Measurements from ENCODE around the gene CD33.
"Not testable (repeated sequence)": the region's sequence is repeated elsewhere in the genome, so short reads cannot be mapped to it uniquely, and the experiment has no call there.

The CD33 gene

GRCh38 chr19:51210874-51211361, 14.0 kb upstream of the CD33 start:
- not testable (repeated sequence) for DNase-seq

GRCh38 chr19:51211833-51212232, 13.0 kb upstream of the CD33 start:
- no peak for DNase-seq

GRCh38 chr19:51219307-51219706, 5.6 kb upstream of the CD33 start:
- DNase-seq, result no peak

GRCh38 chr19:51219971-51220370, 4.9 kb upstream of the CD33 start:
- DNase-seq, result no peak

GRCh38 chr19:51220996-51221395, 3.9 kb upstream of the CD33 start:
- DNase-seq, result no peak

DNA sequence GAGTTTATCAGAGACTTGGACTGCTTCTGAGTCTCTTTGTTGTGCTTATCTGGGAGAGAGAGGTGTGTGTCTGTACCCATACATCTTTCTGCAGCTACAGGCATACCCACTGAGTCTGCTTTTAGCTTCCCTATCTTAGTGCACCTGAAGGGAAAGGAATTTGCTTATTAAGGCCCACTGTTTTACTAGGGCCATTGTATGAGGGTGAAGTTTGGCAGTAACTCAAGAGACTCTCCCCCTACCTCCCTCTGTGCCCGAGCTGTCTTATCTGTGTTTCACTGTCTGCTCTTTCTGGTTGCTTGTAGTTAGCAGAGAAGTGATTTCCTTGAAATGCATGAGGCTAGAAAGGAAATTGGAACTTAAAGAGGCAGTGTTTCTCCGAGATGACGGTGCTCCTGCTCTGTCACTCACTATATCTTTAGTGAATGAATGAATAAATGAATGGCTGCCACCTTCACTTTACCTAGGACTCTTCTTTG, 678 bp upstream of the CD33 start:
- no peak for DNase-seq

DNA sequence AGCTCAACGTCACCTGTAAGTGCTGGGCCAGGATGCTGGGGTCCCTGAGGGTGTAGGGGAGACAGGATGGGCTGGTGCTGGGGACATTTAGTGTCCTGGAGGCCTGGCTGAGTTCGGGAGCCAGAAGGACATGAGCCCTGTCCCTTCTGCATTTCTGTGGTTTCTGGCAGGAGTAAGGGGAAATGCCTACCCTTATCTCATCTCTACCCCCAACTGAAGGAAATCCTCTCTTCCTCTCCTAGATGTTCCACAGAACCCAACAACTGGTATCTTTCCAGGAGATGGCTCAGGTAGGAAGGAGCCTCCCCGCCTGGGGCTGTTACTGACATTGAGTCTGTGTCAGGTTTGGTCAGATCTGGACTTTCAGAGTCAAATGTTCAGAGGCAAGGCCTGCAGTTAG, 1.2 kb downstream of the CD33 start:
- DNase-seq, result no peak

DNA sequence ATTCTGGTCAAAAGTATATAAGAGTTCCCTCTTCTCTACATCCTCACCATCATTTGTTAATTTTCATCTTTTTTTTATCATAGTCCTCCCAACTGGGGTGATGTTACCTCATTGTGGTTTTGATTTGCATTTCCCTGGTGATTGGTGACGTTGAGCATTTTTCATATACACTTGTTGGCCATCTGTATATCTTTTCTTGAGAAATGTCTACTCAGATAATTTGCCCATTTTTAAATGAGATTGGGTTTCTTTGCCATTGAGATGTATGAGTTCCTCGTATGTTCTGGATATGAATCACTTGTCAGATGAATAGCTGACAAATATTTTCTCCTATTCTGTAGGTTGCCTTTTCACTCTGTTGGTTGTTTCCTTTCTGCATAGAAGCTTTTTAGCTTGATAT, 2.4 kb downstream of the CD33 start:
- DNase-seq, result no peak

DNA sequence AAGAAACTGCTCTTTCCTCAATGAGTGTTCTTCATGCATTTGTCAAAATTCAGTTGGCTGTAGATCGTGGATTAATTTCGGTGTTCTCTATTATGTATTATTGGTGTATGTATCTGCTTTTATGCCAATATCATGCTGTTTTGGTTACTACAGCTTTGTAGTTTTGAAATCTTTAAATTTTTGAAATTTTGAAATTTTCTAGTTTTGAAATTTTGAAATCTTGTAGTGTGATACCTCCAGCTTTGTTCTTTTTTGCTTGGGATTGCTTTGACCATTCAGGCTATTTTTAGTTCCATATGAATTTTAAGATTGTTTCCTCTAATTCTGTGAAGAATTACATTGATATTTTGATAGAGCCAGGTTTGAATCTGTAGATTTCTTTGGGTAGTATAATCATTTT, 3.1 kb downstream of the CD33 start:
- DNase-seq, result no peak

DNA sequence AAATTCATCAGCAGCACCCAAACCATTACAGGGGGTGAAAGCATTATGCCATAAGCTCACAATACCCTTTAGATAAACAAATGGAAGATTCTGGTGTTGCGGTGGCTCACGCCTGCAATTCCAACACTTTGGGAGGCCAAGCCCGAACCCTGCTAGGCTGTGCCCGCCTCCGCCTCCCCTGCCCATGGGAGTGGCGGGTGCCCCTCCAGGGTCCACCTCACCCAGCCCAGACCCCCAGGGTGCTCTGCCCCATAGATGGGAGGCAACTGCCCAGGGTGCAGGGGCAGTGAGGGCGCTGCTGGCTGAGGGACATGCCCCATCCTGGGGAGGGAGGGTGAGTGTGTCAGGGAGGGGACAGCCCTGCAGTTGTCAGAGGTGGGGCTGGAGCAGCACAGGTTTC, 16.0 kb downstream of the CD33 start:
- DNase-seq, result no peak

DNA sequence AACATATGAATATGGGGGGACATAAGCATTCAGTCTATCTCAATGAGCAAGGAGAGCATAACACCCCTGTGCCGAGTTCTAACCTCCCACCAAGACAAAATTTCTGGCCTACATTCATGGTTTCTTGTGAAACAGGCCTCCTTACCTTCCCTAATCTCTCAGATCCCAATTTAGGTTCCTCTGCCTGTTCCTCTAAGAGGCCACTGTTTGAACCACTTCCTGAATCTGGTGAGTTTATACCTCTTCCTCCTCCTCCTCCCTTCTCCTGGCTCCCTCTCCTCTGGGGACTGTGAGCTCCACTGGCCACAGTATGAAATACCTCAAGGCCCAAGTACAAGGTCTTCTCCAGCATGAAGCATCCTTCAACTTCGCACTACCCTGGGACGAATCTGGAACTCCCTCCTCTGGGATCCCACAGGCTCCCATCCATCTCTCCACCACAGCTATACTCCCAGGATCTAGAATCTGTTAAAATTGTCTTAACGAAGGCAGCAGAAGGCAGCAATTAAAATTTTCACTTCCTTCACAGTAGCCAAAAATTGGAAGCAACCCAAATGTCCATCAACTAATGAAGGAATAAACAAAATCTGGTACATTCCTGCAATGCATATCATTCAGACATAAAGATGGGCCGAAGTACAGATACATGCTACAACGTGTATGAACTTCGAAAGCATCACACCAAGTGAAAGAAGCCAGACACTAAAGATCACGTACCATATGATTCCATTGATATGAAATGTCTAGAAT, 18.2 kb downstream of the CD33 start:
- DNase-seq, result no peak

DNA sequence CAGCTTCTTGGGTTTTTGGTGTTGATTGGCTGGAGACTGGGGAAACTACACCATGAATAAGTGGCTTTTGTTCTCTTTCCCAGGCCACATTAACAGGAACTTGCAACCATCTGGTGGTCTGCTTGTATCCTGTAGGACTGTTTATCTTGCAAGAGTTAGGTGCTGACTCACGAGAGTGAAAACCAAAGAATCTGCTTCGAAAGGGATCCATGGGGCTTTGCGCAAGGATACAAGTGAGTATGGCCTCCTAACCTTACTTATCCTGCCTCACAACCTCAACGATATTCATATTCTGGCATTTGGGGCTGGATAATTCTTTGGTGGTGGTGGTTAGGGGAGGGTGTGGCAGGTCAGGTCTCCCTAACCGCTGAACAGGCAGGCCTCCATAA, 21.3 kb downstream of the CD33 start:
- no peak for DNase-seq

GRCh38 chr19:51247972-51248590, 23.2 kb downstream of the CD33 start:
- no peak for DNase-seq

GRCh38 chr19:51250786-51251467, 26.0 kb downstream of the CD33 start, which contains the start of gene SIGLECL1:
Gene SIGLECL1, plus strand, starts transcription at chr19:51251080. Its CDS starts 12,993 bp downstream, at chr19:51264073.
- no peak for DNase-seq

GRCh38 chr19:51251468-51251820, 26.6 kb downstream of the CD33 start:
- no peak for DNase-seq

GRCh38 chr19:51252306-51253079, 27.6 kb downstream of the CD33 start:
- no peak for DNase-seq

DNA sequence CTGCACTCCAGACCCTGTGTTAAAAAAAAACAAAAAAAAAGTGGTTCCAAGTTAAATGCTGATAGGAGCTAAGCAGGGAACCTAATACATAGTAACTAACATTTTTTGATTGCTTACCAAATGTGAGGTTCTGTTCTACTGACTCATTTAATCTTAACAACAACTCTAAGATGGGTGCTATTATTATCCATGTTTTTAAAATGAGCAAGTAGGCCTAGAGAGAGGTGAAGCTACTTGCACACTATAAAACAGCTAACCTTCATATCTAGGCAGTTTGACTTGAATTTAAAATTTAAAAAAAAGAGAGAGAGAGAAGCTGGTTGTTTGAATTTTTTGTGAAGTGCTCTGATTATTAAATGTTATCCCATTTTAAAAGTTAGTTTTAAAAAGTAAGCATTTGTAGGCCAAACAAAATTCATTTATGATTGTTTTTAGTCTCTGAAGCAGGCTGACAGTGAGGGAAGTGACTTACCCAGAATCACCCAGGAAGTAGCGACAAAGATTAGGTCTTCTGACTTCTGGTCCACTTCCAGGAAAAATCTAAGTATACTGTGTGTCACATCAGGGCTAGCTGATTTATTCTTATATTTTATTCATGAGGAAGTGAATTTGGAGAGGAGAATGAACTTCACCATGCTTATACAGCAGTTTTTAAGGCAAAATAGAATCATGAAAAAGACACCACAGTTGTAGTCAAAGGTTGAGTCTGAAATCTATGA, 28.4 kb downstream of the CD33 start:
- DNase-seq, result no peak

- no peak for DNase-seq
These were observed 31.3 kb downstream of the CD33 start for GRCh38 chr19:51256155-51256625.

- DNase-seq, result no peak
These were observed 32.6 kb downstream of the CD33 start for GRCh38 chr19:51257471-51257870.

DNA sequence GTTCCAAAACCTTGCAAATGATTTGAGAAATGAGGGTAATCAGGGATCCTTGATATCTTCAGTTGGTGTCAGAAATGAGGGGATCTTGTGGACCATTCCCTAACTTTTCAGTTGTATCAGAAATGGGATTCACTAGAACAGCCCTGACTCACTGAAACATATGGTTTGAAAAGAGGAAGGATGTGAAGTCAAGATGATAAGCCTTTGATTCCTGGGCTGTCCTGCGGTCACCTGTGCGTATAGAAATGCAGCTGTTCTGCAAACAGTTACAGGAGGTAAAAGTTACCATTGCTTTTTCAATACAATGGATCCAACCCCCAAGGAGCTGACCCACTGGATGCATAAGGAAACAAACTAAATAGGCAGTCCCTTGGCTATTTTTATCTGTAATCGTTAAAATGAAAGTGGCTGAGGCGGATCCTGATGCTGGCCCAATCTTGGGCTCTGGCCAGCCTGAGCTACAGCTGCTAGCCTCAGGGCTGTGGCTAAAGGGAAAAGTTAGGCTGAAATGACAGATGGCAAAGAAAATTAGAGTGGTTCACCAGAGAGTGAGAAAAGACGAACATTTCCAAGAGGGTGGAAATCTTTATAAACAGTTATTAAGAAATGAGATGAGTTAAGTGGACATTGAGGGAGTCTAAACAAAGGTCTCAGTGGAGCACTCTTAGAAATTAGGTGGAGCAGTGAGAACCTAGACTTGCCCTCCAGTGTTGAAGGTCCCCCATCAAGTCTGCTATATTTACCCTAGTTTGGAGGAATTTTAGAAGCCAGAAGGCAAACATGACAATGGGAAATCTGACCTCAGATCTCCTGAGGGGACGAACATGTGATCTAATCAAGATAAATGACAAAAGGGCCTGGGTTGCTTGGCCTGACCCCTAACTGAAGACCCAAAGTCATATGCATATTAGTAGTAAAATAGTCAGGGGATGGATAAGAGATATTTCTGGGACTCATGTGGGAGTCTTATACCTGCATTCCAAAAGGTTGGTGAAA, 33.6 kb downstream of the CD33 start:
- DNase-seq, result no peak

All from stimulated activated CD4-positive, alpha-beta T cell treated with anti-CD3 and anti-CD28 coated beads, Interleukin-15, amount 100 ng/mL, for 24 hours (primary cell).